A549 treated with AZD2906 at 1 μM for 4 hours (cell line): Measurements from ENCODE around the gene MEF2C. TPM values are rescaled to one million over a fixed set of nuclear protein-coding genes. Genes with fewer than 3 reads are reported as not detected.

Experiments used
- total RNA-seq: library from RNA; stranded (reverse); fragments of 200-300 nt; extraction: Qiagen RNA extraction; gene quantifications from 5 replicates; pipeline ENCODE4 v1.2.3, GENCODE V29; 2022

MEF2C gene
- total RNA-seq: 0.02 to 0.11 TPM (median 0.11 TPM) in 3 of 5 replicates, not detected in the others

GRCh38 chr5:88883059-88883835 lies at the start of gene MEF2C:
TSS of gene MEF2C (minus strand) at chr5:88883184. CDS start at chr5:88823788, 59,396 bp downstream.

